OCI-LY1 (cell line): ENCODE results near the gene SYNE2.

Source experiments
- H2AFZ ChIP-seq: fragments of 200-600 bp; sonication (generic), shearing (Covaris generic); 2 replicates; pipeline ENCODE4 v1.6.0; 2014; ENCODE audit warnings: antibody characterized with exemption, mild to moderate bottlenecking, low read length
- H3F3A ChIP-seq: fragments of 200-600 bp; sonication (generic), shearing (Covaris generic); 2 replicates; pipeline ENCODE4 v1.6.0; 2014; ENCODE audit warnings: mild to moderate bottlenecking, antibody characterized with exemption, low read length, moderate library complexity; ENCODE audit not compliant: insufficient read depth
- H3K27ac ChIP-seq: fragments of 200-600 bp; sonication (generic); 2 replicates; pipeline ENCODE4 v1.5.1; 2014; ENCODE audit warnings: low read length, mixed run types, mild to moderate bottlenecking, low read depth; ENCODE audit not compliant: poor library complexity, severe bottlenecking
- H3K27me3 ChIP-seq: fragments of 200-600 bp; sonication (generic); 2 replicates; pipeline ENCODE4 v1.6.0; 2014; ENCODE audit warnings: antibody characterized with exemption, mild to moderate bottlenecking, low read length, moderate library complexity; ENCODE audit not compliant: insufficient read depth
- H3K36me3 ChIP-seq: fragments of 200-600 bp; sonication (generic); 2 replicates; pipeline ENCODE4 v1.6.1; 2014; ENCODE audit warnings: mild to moderate bottlenecking, antibody characterized with exemption, low read length, moderate library complexity, mixed read lengths; ENCODE audit not compliant: insufficient read depth
- H3K4me1 ChIP-seq: fragments of 200-600 bp; sonication (generic); 2 replicates; pipeline ENCODE4 v1.5.1; 2014; ENCODE audit warnings: mild to moderate bottlenecking, low read length, moderate library complexity; ENCODE audit not compliant: insufficient read depth, severe bottlenecking
- H3K4me2 ChIP-seq: fragments of 200-600 bp; sonication (generic), shearing (Covaris generic); 2 replicates; pipeline ENCODE4 v1.6.1; 2014; ENCODE audit warnings: low read length
- H3K4me3 ChIP-seq: fragments of 200-600 bp; sonication (generic); 2 replicates; pipeline ENCODE4 v1.5.1; 2014; ENCODE audit warnings: low read length, low read depth, mild to moderate bottlenecking, mixed read lengths; ENCODE audit not compliant: poor library complexity, severe bottlenecking
- H3K79me2 ChIP-seq: fragments of 200-600 bp; shearing (Covaris generic); 2 replicates; pipeline ENCODE4 v1.6.1; 2016; ENCODE audit warnings: mixed run types, low read length, mixed read lengths; ENCODE audit not compliant: insufficient read depth
- H3K9ac ChIP-seq: fragments of 200-600 bp; sonication (generic), shearing (Covaris generic); 2 replicates; pipeline ENCODE4 v1.6.1; 2014; ENCODE audit warnings: mild to moderate bottlenecking, low read length, mixed read lengths
- H3K9me2 ChIP-seq: fragments of 200-600 bp; sonication (generic), shearing (Covaris generic); 2 replicates; pipeline ENCODE4 v1.6.1; 2014; ENCODE audit warnings: low read depth, mild to moderate bottlenecking, low read length, mixed read lengths
- H3K9me3 ChIP-seq: fragments of 200-600 bp; shearing (Covaris generic); 2 replicates; pipeline ENCODE4 v1.6.1; 2014; ENCODE audit warnings: low read length, mixed read lengths
- H4K20me1 ChIP-seq: fragments of 200-600 bp; sonication (generic), shearing (Covaris generic); 2 replicates; pipeline ENCODE4 v1.6.0; 2016; ENCODE audit warnings: mild to moderate bottlenecking, low read length; ENCODE audit not compliant: insufficient read depth
- CTCF ChIP-seq: fragments of 200-600 bp; sonication (generic), shearing (Covaris generic); IDR thresholded peaks from 2 replicates; pipeline ENCODE4 v1.5.1; 2017; ENCODE audit warnings: mild to moderate bottlenecking, antibody characterized with exemption, low read length, moderate library complexity, mixed read lengths
- EZH2 ChIP-seq: fragments of 200-600 bp; sonication (generic), shearing (Covaris generic); IDR thresholded peaks from 2 replicates; pipeline ENCODE4 v1.8.0; 2017; ENCODE audit warnings: borderline replicate concordance, mixed run types, mild to moderate bottlenecking, antibody characterized with exemption, low read length, moderate library complexity, mixed read lengths

SYNE2 gene

GRCh38 chr14:64184103-64184729 lies 331.4 kb downstream of the SYNE2 start:
- no peaks in the 10 kb centered on the region for H3K4me1 ChIP-seq
- no peak overlapping the region for H3K4me3 ChIP-seq
- H3K79me2 ChIP-seq = no peaks in the 10 kb centered on the region
- no peak overlapping the region for H2AFZ ChIP-seq
- H3K4me2 ChIP-seq = no peak overlapping the region
- no peaks in the 10 kb centered on the region for H3K27me3 ChIP-seq
- peaks cover 77% of the 10 kb centered on the region for H3K36me3 ChIP-seq
- no peaks in the 10 kb centered on the region for H3K9me3 ChIP-seq
- no peak overlapping the region for H3K9ac ChIP-seq
- H4K20me1 ChIP-seq = no peaks in the 10 kb centered on the region
- no peak overlapping the region for H3K27ac ChIP-seq
- TF ChIP-seq CTCF (no peak), EZH2 (no peak)
- H3K9me2 ChIP-seq = no peaks in the 10 kb centered on the region
- H3F3A ChIP-seq = no peaks in the 10 kb centered on the region

- TF ChIP-seq CTCF (no peak), EZH2 (no peak)
- no peak overlapping the region for H3K4me2 ChIP-seq
- no peaks in the 10 kb centered on the region for H4K20me1 ChIP-seq
- no peaks in the 10 kb centered on the region for H3K9me3 ChIP-seq
- H3K9me2 ChIP-seq = no peaks in the 10 kb centered on the region
- no peak overlapping the region for H3K9ac ChIP-seq
- no peak overlapping the region for H3K4me3 ChIP-seq
- H3K27me3 ChIP-seq = no peaks in the 10 kb centered on the region
- H3K4me1 ChIP-seq = no peaks in the 10 kb centered on the region
- no peaks in the 10 kb centered on the region for H3K79me2 ChIP-seq
- no peak overlapping the region for H2AFZ ChIP-seq
- no peak overlapping the region for H3K27ac ChIP-seq
- no peaks in the 10 kb centered on the region for H3F3A ChIP-seq
- H3K36me3 ChIP-seq = peaks cover 77% of the 10 kb centered on the region
Measured at GRCh38 chr14:64185184-64185583, 332.4 kb downstream of the SYNE2 start.

DNA sequence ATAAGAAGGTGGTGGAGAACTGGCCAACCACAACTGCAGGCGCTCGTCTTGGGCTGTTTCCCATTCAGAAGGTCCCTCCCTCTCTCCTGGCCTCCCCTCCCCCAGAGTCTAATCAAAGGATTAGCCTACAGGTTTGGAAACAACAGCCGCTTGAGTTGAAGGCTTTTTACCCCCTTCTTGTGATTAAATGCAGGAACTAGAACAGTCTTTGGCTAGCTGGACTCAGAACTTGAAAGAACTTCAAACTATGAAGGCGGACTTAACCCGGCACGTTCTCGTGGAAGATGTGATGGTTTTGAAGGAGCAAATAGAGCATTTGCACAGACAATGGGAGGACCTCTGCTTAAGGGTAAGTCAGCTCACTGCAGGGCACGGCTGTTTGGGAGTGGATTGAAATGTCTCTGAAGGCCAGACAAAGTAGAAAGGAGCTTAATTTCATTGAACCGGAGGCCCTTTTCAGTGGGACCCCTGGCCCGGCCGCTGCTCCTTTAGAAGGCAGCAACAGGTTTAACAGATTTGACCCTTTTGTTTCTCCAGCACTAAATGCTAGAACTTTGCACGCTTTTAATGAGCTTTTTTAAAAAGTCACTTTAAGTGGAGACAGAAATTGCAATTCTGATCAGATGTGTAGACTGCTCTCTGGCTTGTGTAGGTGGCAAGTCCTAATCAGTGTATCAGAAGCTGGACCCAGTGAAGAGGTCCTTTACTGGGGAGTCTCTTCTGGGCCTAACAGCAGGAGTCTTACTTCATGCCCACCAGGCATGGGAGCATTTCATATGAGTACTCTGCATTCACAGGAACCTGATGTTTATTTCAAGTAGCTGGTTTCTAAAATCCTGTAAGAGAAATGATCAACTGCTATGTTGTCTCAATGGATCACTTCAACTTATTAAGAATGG lies 333.7 kb downstream of the SYNE2 start:
- no peak for TF ChIP-seq EZH2
- no peak for TF ChIP-seq CTCF
- H3K9me3 ChIP-seq = no peaks in the 10 kb centered on the region
- no peak overlapping the region for H2AFZ ChIP-seq
- H3K9me2 ChIP-seq = no peaks in the 10 kb centered on the region
- H3K4me2 ChIP-seq = no peak overlapping the region
- H3K36me3 ChIP-seq = peaks cover 76% of the 10 kb centered on the region
- H3K4me3 ChIP-seq = no peak overlapping the region
- no peaks in the 10 kb centered on the region for H3K4me1 ChIP-seq
- no peaks in the 10 kb centered on the region for H4K20me1 ChIP-seq
- no peak overlapping the region for H3K9ac ChIP-seq
- H3K27ac ChIP-seq = no peak overlapping the region
- no peaks in the 10 kb centered on the region for H3F3A ChIP-seq
- no peaks in the 10 kb centered on the region for H3K79me2 ChIP-seq
- H3K27me3 ChIP-seq = no peaks in the 10 kb centered on the region
